Mesothelial cell of epicardium (in vitro differentiated cells): ENCODE results near the gene MACROH2A2. TPM values are rescaled to one million over a fixed set of nuclear protein-coding genes. Genes with fewer than 3 reads are reported as not detected.
"Not testable (repeated sequence)": the region's sequence is repeated elsewhere in the genome, so short reads cannot be mapped to it uniquely, and the experiment has no call there.

Source experiments
- DNase-seq, 2 experiments: peaks; one replicate each; pipeline ENCODE4 v3.0.0; 2021; ENCODE audit warnings: low spot score in 2 of 2; ENCODE audit not compliant: unreplicated experiment in 2 of 2
- H3K27ac Mint-ChIP-seq: 2 replicates; pipeline ENCODE4 v1.8.0; 2021; ENCODE audit warnings: mixed read lengths
- H3K27me3 Mint-ChIP-seq: 2 replicates; pipeline ENCODE4 v1.8.0; 2021; ENCODE audit warnings: low read depth, mixed read lengths
- H3K36me3 Mint-ChIP-seq: 2 replicates; pipeline ENCODE4 v1.8.0; 2021; ENCODE audit warnings: mixed read lengths
- H3K4me1 Mint-ChIP-seq: 2 replicates; pipeline ENCODE4 v1.8.0; 2021; ENCODE audit warnings: mixed read lengths
- H3K4me3 Mint-ChIP-seq: 2 replicates; pipeline ENCODE4 v1.8.0; 2021; ENCODE audit warnings: mild to moderate bottlenecking, moderate library complexity, mixed read lengths
- H3K9me3 Mint-ChIP-seq: 2 replicates; pipeline ENCODE4 v1.8.0; 2021; ENCODE audit warnings: mixed read lengths
- total RNA-seq: library from RNA; stranded (reverse); gene quantifications from 3 replicates; pipeline ENCODE4 v1.2.1, GENCODE V29; 2021
- TF ChIP-seq, protein P1 (sequence below): fragments of 200-600 bp; sonication (generic); IDR thresholded peaks from one replicate; pipeline ENCODE4 v1.5.0; 2021; ENCODE audit warnings: antibody characterized with exemption; ENCODE audit not compliant: unreplicated experiment

The MACROH2A2 gene
- total RNA-seq, 1 donor from 2014 or later = 125 TPM

DNA sequence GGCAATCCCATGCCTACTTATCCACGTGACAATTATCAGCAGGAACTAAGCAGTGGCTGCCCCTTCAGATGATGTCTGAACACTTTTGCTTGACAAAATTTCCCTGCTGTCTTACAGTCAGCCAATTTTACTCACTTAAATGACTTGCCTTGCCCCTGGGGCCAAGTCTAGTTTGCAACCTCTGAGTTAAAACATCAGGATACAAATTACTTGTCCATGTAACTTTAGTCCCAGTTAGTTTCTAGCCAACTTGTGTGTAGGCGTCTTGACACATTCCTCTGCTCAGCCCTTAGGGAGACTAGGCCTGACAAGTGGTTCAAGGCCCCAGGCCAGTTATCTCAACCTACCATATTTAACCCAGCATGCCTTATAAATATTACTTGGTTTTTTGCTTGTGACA, 105.5 kb downstream of the MACROH2A2 start:
- H3K4me3 Mint-ChIP-seq = no peak overlapping the region
- peaks cover 40% of the 10 kb centered on the region for H3K36me3 Mint-ChIP-seq
- H3K27ac Mint-ChIP-seq = no peak overlapping the region
- peaks cover 4% of the 10 kb centered on the region for H3K4me1 Mint-ChIP-seq
- TF ChIP-seq, protein P1, sequence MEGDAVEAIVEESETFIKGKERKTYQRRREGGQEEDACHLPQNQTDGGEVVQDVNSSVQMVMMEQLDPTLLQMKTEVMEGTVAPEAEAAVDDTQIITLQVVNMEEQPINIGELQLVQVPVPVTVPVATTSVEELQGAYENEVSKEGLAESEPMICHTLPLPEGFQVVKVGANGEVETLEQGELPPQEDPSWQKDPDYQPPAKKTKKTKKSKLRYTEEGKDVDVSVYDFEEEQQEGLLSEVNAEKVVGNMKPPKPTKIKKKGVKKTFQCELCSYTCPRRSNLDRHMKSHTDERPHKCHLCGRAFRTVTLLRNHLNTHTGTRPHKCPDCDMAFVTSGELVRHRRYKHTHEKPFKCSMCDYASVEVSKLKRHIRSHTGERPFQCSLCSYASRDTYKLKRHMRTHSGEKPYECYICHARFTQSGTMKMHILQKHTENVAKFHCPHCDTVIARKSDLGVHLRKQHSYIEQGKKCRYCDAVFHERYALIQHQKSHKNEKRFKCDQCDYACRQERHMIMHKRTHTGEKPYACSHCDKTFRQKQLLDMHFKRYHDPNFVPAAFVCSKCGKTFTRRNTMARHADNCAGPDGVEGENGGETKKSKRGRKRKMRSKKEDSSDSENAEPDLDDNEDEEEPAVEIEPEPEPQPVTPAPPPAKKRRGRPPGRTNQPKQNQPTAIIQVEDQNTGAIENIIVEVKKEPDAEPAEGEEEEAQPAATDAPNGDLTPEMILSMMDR = no peak
- H3K27me3 Mint-ChIP-seq = no peaks in the 10 kb centered on the region
- no peaks in the 10 kb centered on the region for H3K9me3 Mint-ChIP-seq
- DNase-seq = no peak

DNA sequence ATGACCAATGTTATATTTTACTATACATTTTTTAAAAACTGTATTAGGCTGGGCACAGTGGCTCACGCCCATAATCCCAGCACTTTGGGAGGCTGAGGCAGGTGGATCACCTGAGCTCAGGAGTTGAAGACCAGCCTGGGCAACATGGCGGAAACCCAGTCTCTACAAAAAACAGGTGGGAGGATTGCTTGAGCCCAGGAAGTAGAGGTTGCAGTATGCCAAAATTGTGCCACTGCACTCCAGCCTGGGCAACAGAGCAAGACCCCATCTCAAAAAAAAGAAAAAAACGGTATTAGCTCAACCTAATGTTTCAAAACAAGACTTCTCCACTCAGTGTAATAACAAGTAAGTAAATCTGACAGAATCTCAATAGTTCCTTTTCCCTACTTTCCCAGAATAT, 106.7 kb downstream of the MACROH2A2 start:
- H3K9me3 Mint-ChIP-seq, DNase-seq, H3K27ac Mint-ChIP-seq, H3K4me1 Mint-ChIP-seq, H3K27me3 Mint-ChIP-seq, H3K4me3 Mint-ChIP-seq: not testable (repeated sequence)
- peaks cover 34% of the 10 kb centered on the region for H3K36me3 Mint-ChIP-seq

- Mint-ChIP-seq H3K27ac (no peak overlapping the region), H3K4me1 (peaks cover 4% of the 10 kb centered on the region)
Observed at GRCh38 chr10:70160798-70161197, 108.2 kb downstream of the MACROH2A2 start.

More at GRCh38 chr10:70160798-70161197, 108.2 kb downstream of the MACROH2A2 start:
- no peak for DNase-seq
- Mint-ChIP-seq H3K27me3 (no peaks in the 10 kb centered on the region), H3K9me3 (no peaks in the 10 kb centered on the region), H3K36me3 (peaks cover 32% of the 10 kb centered on the region), H3K4me3 (no peak overlapping the region)
- TF ChIP-seq, protein P1 = no peak

Other genes starting within 250 kb of the MACROH2A2 start
- gene AIFM2, start 80.0 kb downstream of the MACROH2A2 start, total RNA-seq = 9.5 to 10.4 TPM (median 9.9 TPM) in 3 replicates
- gene TYSND1, start 93.9 kb downstream of the MACROH2A2 start, total RNA-seq = 19.2 to 20.9 TPM (median 19.9 TPM) in 3 replicates
- 125 to 133 TPM (median 131 TPM) in 3 replicates for gene SAR1A, start 117.7 kb downstream of the MACROH2A2 start, total RNA-seq
- 73.5 to 78.2 TPM (median 75.7 TPM) in 3 replicates for gene PPA1, start 180.6 kb downstream of the MACROH2A2 start, total RNA-seq
- gene NPFFR1, start 231.2 kb downstream of the MACROH2A2 start, total RNA-seq = 0.11 to 0.14 TPM (median 0.13 TPM) in 3 replicates